HEK293 (cell line): Measurements from ENCODE around the gene RTRAF.

Experiments used
- CTCF ChIA-PET: fragments of 350-600 bp; formaldehyde crosslinking; extraction: SDS; loops from one replicate; lab custom pipeline; 2021; ENCODE audit warnings: antibody characterized with exemption; lab: Yijun Ruan, JAX
- POLR2A ChIA-PET: fragments of 300-600 bp; formaldehyde crosslinking; extraction: SDS; loops from one replicate; lab custom pipeline; 2020; ENCODE audit warnings: antibody characterized with exemption, inconsistent platforms; lab: Yijun Ruan, JAX
- H3K27ac ChIP-seq: fragments of 200-500 bp; sonication (Bioruptor generic); 2 replicates; pipeline ENCODE4 v1.5.1; 2014; ENCODE audit warnings: low read depth, low read length, control low read depth, inconsistent platforms; ENCODE audit errors: extremely low read depth
- H3K36me3 ChIP-seq, 2 experiments: fragments of 200-500 bp in 1 of 2; sonication (Bioruptor generic) in 1 of 2; 1 replicate in 1 of 2; 2 replicates in 1 of 2; pipeline ENCODE4 v1.5.1; 2014 to 2017; ENCODE audit warnings: inconsistent platforms in 2 of 2, low read length in 2 of 2; ENCODE audit not compliant: control insufficient read depth in 2 of 2, insufficient read depth in 1 of 2
- H3K4me1 ChIP-seq: fragments of 200-500 bp; sonication (Bioruptor generic); 2 replicates; pipeline ENCODE4 v1.5.1; 2014; ENCODE audit warnings: mild to moderate bottlenecking, low read length, inconsistent platforms; ENCODE audit not compliant: control insufficient read depth, insufficient read depth
- H3K4me3 ChIP-seq: 2 replicates; pipeline ENCODE4 v1.5.1; 2011; ENCODE audit warnings: low read depth, mild to moderate bottlenecking, control low read depth, low read length, moderate library complexity
- H3K9me3 ChIP-seq: fragments of 200-500 bp; sonication (Bioruptor generic); 2 replicates; pipeline ENCODE4 v1.5.1; 2014; ENCODE audit warnings: low read depth, low read length, inconsistent platforms; ENCODE audit not compliant: control insufficient read depth, insufficient read depth
- FEZF1 ChIP-seq: fragments of 450-650 bp; formaldehyde crosslinking; IDR thresholded peaks from 2 replicates; pipeline ENCODE4 v1.5.1; 2016; ENCODE audit warnings: missing biosample characterization, missing genetic modification characterization
- KLF7 ChIP-seq: fragments of 450-650 bp; formaldehyde crosslinking; IDR thresholded peaks from 2 replicates; pipeline ENCODE4 v1.5.1; 2016; ENCODE audit warnings: missing biosample characterization, missing genetic modification characterization, borderline replicate concordance
- SCRT1 ChIP-seq: fragments of 450-650 bp; formaldehyde crosslinking; IDR thresholded peaks from 2 replicates; pipeline ENCODE4 v1.5.1; 2016; ENCODE audit warnings: missing biosample characterization, missing genetic modification characterization, borderline replicate concordance
- YY2 ChIP-seq: fragments of 450-650 bp; formaldehyde crosslinking; IDR thresholded peaks from 2 replicates; pipeline ENCODE4 v1.5.1; 2016; ENCODE audit warnings: missing biosample characterization, missing genetic modification characterization
- ZBTB7A ChIP-seq: fragments of 450-650 bp; formaldehyde crosslinking; IDR thresholded peaks from 2 replicates; pipeline ENCODE4 v1.5.1; 2016; ENCODE audit warnings: low read depth, missing biosample characterization, missing genetic modification characterization
- ZNF138 ChIP-seq: fragments of 450-650 bp; formaldehyde crosslinking; IDR thresholded peaks from 2 replicates; pipeline ENCODE4 v1.5.1; 2016; ENCODE audit warnings: missing biosample characterization, missing genetic modification characterization, borderline replicate concordance
- ZNF155 ChIP-seq: fragments of 450-650 bp; formaldehyde crosslinking; IDR thresholded peaks from 2 replicates; pipeline ENCODE4 v1.5.1; 2016; ENCODE audit warnings: missing biosample characterization, missing genetic modification characterization
- ZNF19 ChIP-seq: fragments of 450-650 bp; formaldehyde crosslinking; IDR thresholded peaks from 2 replicates; pipeline ENCODE4; 2016; ENCODE audit warnings: missing biosample characterization, missing genetic modification characterization, low read depth
- ZNF23 ChIP-seq: fragments of 450-650 bp; formaldehyde crosslinking; IDR thresholded peaks from 2 replicates; pipeline ENCODE4 v1.5.1; 2016; ENCODE audit warnings: missing biosample characterization, missing genetic modification characterization, borderline replicate concordance
- ZNF426 ChIP-seq: fragments of 450-650 bp; formaldehyde crosslinking; IDR thresholded peaks from 2 replicates; pipeline ENCODE4 v1.5.1; 2017; ENCODE audit warnings: missing biosample characterization, missing genetic modification characterization, mild to moderate bottlenecking, inconsistent platforms, moderate library complexity
- ZNF654 ChIP-seq: fragments of 450-650 bp; formaldehyde crosslinking; IDR thresholded peaks from 2 replicates; pipeline ENCODE4 v1.5.1; 2016; ENCODE audit warnings: low read depth, missing biosample characterization, missing genetic modification characterization
- ZSCAN30 ChIP-seq: fragments of 450-650 bp; IDR thresholded peaks from 2 replicates; pipeline ENCODE4 v1.5.1; 2018; ENCODE audit warnings: missing biosample characterization, mild to moderate bottlenecking, missing genetic modification characterization, moderate library complexity
- TF ChIP-seq, protein P1 (sequence below): fragments of 450-650 bp; formaldehyde crosslinking; IDR thresholded peaks from 2 replicates; pipeline ENCODE4 v1.5.1; 2016; ENCODE audit warnings: missing biosample characterization, missing genetic modification characterization
- TF ChIP-seq, protein P2 (sequence below): fragments of 450-650 bp; formaldehyde crosslinking; IDR thresholded peaks from 2 replicates; pipeline ENCODE4 v1.5.1; 2017; ENCODE audit warnings: missing biosample characterization, missing genetic modification characterization
- TF ChIP-seq, protein P3 (sequence below): fragments of 450-650 bp; formaldehyde crosslinking; IDR thresholded peaks from 2 replicates; pipeline ENCODE4 v1.5.1; 2017; ENCODE audit warnings: missing biosample characterization, missing genetic modification characterization
- TF ChIP-seq, protein P4 (sequence below): fragments of 450-650 bp; formaldehyde crosslinking; IDR thresholded peaks from 2 replicates; pipeline ENCODE4 v1.5.1; 2016; ENCODE audit warnings: missing biosample characterization, missing genetic modification characterization, low read depth

The RTRAF gene

DNA sequence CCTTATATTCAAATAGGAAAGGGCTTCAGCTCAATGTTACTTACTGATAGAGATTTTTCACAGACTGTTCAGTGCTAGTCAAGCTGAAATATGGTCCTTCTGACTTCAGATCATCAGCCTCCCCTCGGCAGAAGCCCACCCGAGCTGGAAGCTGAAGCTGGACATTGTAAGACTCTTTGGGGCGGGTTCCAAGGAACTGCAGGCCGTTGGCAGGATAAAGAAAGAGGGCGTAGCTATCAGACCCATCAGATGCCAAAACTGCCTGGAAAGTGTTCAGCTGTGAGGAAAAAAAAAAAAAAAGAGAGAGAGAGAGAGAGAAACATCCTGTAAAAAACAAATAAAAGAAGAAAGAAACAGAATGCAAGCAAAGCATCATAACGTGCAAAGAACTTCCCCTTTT, 70.7 kb downstream of the RTRAF start:
- no peak overlapping the region for H3K4me3 ChIP-seq
- no peaks in the 10 kb centered on the region for H3K36me3 ChIP-seq
- no peaks in the 10 kb centered on the region for H3K9me3 ChIP-seq
- POLR2A ChIA-PET: no interaction called here
- CTCF ChIA-PET: interaction anchor here (2.6 kb wide), 1 partner anchor 17 kb away, joined by 10 read pairs; no protein-coding TSS in a partner anchor
- H3K27ac ChIP-seq: no peak overlapping the region
- TF ChIP-seq KLF7: no peak
- no peak for TF ChIP-seq ZNF23 (tag by site-specific recombination)
- no peak for TF ChIP-seq ZNF155 (tag by site-specific recombination)
- TF ChIP-seq, protein P1, sequence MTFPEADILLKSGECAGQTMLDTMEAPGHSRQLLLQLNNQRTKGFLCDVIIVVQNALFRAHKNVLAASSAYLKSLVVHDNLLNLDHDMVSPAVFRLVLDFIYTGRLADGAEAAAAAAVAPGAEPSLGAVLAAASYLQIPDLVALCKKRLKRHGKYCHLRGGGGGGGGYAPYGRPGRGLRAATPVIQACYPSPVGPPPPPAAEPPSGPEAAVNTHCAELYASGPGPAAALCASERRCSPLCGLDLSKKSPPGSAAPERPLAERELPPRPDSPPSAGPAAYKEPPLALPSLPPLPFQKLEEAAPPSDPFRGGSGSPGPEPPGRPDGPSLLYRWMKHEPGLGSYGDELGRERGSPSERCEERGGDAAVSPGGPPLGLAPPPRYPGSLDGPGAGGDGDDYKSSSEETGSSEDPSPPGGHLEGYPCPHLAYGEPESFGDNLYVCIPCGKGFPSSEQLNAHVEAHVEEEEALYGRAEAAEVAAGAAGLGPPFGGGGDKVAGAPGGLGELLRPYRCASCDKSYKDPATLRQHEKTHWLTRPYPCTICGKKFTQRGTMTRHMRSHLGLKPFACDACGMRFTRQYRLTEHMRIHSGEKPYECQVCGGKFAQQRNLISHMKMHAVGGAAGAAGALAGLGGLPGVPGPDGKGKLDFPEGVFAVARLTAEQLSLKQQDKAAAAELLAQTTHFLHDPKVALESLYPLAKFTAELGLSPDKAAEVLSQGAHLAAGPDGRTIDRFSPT (tag by site-specific recombination): no peak
- no peak for TF ChIP-seq ZSCAN30
- TF ChIP-seq, protein P2, sequence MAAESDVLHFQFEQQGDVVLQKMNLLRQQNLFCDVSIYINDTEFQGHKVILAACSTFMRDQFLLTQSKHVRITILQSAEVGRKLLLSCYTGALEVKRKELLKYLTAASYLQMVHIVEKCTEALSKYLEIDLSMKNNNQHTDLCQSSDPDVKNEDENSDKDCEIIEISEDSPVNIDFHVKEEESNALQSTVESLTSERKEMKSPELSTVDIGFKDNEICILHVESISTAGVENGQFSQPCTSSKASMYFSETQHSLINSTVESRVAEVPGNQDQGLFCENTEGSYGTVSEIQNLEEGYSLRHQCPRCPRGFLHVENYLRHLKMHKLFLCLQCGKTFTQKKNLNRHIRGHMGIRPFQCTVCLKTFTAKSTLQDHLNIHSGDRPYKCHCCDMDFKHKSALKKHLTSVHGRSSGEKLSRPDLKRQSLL (tag by site-specific recombination): no peak
- no peak for TF ChIP-seq ZNF654
- TF ChIP-seq ZNF426 (tag by site-specific recombination): no peak
- TF ChIP-seq ZNF19 (tag by site-specific recombination): no peak
- TF ChIP-seq, protein P3, sequence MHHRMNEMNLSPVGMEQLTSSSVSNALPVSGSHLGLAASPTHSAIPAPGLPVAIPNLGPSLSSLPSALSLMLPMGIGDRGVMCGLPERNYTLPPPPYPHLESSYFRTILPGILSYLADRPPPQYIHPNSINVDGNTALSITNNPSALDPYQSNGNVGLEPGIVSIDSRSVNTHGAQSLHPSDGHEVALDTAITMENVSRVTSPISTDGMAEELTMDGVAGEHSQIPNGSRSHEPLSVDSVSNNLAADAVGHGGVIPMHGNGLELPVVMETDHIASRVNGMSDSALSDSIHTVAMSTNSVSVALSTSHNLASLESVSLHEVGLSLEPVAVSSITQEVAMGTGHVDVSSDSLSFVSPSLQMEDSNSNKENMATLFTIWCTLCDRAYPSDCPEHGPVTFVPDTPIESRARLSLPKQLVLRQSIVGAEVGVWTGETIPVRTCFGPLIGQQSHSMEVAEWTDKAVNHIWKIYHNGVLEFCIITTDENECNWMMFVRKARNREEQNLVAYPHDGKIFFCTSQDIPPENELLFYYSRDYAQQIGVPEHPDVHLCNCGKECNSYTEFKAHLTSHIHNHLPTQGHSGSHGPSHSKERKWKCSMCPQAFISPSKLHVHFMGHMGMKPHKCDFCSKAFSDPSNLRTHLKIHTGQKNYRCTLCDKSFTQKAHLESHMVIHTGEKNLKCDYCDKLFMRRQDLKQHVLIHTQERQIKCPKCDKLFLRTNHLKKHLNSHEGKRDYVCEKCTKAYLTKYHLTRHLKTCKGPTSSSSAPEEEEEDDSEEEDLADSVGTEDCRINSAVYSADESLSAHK (tag by site-specific recombination): no peak
- TF ChIP-seq FEZF1: no peak
- TF ChIP-seq ZBTB7A (tag by site-specific recombination): no peak
- no peak for TF ChIP-seq ZNF138 (tag by site-specific recombination)
- no peak for TF ChIP-seq SCRT1 (tag by site-specific recombination)
- TF ChIP-seq, protein P4, sequence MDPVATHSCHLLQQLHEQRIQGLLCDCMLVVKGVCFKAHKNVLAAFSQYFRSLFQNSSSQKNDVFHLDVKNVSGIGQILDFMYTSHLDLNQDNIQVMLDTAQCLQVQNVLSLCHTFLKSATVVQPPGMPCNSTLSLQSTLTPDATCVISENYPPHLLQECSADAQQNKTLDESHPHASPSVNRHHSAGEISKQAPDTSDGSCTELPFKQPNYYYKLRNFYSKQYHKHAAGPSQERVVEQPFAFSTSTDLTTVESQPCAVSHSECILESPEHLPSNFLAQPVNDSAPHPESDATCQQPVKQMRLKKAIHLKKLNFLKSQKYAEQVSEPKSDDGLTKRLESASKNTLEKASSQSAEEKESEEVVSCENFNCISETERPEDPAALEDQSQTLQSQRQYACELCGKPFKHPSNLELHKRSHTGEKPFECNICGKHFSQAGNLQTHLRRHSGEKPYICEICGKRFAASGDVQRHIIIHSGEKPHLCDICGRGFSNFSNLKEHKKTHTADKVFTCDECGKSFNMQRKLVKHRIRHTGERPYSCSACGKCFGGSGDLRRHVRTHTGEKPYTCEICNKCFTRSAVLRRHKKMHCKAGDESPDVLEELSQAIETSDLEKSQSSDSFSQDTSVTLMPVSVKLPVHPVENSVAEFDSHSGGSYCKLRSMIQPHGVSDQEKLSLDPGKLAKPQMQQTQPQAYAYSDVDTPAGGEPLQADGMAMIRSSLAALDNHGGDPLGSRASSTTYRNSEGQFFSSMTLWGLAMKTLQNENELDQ: no peak
- TF ChIP-seq YY2 (tag by site-specific recombination): no peak
- H3K4me1 ChIP-seq: no peaks in the 10 kb centered on the region
